NCI-H2107 (cell line): ENCODE results near the gene NPC1.

Experiments used
- DNase-seq: peaks from one replicate; lab custom pipeline; 2025; lab: John Stamatoyannopoulos, UW

Gene NPC1

DNA sequence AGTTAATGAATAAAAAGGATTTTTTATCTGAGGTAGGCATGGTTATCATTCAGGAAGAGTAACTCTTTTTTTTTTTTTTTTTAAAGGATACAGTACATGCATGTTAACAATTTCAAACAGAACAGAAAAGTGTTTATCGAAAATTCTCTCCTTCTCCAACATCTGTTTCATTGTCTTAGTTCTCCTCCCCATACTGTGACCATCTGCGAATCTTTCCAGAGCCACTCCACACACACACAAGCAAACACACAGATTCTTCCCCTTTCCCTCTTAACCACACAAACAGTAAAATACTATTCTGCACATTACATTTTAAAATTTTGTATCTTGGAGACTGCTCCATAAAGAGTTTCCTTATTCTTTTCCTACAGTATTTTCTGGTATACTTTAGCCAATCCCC is 38.0 kb downstream of the NPC1 start:
- DNase-seq: no peak

DNA sequence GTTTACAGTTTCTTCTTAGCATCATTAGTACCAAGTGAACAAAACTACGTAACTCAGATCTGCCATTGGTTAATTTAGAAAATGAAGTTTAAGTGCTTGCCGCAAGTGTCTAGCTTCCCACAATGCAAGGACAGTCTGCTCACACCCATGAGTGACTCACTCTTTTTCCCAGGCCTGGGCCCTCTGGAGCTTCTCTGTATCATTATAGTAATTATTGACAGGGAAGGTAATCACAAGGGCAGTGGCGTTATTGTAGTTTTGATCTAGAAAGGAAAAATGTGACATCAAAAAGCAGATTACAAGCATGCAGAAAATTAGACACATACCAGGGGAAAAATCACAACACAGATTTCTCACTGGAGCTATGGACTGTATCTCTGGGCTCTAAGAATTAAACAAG is 38.5 kb downstream of the NPC1 start:
- no peak for DNase-seq

DNA sequence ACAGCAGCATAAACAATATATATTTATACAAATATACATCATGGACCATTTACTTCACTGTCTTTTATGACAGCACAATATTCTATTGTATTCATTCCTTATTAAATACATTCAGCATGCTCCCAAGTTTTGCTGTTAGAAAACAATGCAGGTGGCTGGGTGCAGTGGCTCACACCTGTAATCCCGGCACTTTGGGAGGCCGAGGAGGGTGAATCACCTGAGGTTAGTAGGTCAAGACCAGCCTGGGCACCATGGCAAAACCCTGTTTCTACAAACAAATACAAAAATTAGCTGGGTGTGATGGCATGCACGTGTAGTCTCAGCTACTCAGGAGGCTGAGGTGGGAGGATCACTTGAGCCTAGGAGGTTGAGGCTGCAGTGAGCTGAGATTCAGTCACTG is 39.0 kb downstream of the NPC1 start:
- no peak for DNase-seq

DNA sequence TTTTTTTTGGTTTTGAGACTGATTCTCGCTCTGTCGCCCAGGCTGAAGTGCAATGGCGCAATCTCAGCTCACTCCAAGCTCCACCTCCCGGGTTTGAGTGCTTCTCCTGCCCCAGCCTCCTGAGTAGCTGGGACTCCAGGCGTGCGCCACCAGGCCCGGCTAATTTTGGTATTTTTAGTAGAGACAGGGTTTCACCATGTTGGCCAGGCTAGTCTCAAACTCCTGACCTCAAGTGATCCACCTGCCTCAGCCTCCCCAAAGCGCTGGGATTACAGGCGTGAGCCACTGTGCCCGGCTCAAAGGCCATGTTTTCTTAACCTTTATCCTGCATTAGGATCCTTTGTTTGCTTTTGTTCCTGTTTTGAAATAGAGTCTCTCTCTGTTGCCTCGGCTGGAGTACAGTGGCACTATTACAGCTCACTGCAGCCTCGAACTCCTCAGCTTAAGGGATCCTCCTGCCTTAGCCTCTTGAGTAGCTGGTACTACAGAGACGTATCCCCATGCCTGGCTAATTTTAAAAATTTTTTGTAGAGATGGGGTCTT is 41.0 kb downstream of the NPC1 start:
- DNase-seq: no peak

DNA sequence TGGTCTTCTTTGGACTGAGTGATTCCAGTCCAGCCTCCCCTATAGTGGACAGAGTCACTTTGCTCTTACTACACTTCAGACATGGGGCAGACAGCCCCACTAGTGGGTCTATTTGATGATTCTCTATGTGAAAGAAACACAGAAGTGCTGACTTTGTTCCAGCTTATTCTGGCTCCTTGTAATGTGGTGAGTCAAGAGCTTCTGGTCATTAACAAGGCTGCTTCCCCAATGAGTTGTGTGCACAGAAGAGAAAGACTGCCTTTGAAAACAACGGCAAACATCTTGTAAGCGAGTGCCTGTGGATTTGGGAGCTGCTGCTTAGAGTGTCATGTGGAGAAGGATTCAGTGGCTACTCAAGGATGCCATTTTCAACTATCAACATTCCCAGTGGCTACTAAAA is 43.8 kb downstream of the NPC1 start:
- no peak for DNase-seq

DNA sequence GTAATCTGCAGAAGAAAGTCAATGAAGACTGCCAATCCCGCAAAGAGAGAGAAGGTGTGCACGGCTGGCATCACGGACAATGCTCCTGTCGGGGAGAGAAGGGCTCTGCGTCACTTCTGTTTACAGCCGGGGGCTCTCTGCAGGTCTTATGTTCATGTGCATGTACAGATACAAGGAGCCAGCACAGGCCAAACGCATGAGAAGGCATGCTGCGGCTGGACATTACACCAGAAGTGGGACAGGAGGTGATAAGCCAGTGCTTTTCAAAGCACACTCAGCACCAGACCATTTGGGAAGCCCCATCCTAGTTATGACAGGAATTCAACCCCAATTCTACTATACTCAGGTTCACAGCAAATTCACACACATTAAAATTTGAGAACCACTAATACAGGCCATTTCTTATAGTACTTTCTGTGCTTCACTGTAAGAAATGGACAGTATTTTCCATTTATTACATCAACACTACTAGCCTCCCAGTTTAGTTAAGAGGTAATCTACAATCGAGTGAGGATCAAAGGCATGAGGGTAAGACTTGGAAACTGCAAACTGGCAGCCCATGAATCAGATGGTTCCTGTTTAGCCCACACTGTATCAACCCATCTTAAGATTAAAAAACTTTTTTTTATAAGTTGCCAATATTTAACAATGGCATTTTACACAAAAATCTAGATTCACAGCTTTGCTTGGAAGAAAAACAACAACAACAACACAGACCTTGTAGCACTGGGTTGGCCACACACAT is 44.8 kb downstream of the NPC1 start:
- DNase-seq: no peak

DNA sequence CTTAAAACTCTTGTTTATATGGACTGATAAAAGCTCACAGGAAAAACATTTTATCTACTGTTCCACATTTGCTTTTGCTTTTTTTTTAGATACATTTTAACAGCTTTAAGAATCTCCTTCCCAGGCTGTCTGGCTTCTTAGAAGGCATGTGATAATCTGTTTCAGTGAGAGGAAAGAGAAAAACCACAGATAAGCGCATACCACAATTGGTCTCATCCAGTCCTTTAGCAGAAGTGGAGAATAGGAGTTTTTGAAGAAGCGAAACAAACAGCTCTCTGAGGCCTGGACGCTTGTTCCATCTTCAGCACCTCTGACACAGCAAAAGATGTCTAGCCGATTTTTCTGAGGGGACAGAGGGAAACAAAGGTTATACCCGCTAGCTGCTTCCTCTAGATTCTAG is 45.4 kb downstream of the NPC1 start:
- no peak for DNase-seq

DNA sequence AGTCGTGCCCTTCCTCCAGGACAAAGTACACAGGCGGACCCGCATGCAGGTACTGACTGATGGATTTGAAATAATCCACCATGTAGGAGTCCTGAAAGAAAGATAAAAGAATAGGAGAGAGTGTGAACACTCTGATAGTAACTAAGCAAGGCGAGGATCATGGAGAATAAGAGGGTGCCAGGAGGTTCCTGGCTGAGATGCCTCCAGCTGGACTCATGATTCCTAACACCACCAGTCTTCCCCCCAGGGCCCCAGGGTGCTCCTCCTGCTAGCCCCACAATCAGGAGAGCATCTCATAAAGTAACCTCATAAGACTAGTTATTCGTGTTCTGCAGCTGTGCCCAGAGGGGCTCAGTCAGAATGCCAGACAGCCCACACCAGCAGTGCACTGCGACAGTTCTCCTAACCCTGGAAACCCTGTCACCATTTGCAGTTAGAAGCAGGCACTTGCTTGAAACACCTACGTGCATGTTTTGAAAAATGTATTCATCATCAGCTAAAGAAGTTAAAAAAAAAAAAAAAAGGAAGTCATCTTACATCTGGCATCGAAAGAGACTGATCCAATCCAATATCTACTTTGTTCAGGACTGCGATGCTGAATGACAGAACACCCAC is 46.3 kb downstream of the NPC1 start:
- no peak for DNase-seq

DNA sequence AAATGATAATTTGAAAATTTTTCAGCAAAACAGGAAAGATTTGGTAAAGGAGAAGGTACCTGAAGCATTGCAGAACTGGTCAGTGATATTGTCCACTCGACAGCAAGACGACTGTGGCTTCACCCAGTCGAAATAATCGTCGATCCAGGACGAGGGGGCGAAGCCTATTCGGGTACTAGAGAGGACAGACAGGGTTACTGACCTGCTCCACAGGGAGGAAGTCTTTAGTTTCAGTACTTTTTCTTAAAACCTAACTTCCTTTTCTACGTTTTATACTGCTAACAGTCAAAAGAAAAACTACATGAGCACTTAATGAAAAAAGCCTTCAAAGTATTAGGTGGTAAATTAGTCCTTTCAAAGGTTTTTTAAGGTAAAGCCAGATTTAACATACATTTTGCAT is 47.0 kb downstream of the NPC1 start:
- DNase-seq: no peak

DNA sequence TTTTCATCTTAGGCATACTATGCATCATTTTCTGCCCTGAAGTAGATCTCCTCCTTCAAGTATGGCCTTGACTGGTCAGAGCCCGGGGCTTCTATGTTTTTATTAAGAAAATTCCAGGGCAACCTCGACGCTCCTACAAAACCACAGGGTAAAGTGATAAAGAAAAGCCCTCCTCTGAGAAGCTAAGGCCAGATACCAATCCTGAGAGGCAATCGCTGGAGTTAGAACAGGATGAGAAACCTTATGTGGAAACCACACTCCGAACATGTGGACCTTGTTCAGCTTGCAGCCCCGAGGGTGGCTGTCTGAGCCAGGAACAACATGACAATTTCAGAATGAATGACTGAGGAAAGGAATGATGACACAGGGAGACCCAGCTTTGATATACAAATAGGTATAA is 47.4 kb downstream of the NPC1 start:
- no peak for DNase-seq

DNA sequence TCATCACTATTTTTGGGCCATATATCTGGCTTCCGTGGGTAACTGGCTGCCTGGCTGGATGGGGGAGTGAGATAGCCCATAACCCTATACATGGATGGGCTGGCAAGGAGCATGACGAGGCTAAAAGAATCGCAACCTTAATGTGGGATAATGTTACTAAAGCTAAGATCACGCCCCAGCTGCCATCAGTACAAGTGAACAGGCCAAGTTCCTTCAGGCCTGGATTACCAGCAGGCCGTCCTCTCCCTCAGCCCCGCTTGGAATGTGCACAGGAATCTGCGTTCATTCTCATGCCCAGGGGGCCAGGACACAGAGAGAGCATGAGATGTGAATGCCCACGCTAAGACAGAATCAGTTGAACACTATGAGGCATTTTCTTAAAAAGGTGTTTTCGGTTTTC is 48.3 kb downstream of the NPC1 start:
- no peak for DNase-seq

DNA sequence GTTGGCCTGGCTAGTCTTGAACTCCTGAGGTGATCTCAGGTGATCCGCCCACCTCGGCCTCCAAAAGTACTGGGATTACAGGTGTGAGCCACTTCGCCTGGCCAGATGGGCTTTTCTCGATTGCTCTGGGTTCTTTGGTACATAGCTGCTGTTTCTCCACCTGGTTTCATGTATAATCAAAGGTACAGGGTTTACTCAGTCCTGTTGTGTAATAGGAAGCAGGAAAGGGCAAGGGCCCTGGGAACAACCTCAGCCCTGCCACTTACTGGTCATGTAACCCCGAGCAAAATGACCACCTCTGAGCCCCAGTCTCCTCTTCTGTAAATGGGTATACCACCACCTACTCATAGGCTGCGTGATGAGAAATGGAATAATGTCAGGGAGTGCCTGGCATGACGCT is 49.0 kb downstream of the NPC1 start:
- no peak for DNase-seq

DNA sequence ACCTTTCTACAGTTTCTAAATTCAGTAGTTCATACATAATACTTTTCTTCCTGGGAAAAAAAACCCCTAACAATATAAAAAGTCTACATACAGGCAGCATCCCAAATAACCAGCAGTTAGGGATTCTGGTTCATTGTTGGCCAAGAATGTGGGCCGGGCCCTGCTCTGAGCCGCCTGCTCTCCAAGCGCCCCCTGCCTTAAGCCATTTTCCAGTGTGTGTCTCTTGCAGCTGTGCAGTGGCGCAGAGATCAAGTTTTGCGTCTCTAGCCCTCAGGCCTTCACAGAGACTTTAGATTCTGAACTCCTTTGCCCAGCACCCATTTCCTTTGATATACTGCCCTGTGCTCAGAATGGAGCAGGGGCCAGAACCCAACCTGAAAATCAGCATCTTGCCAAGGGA is 50.1 kb downstream of the NPC1 start:
- no peak for DNase-seq

DNA sequence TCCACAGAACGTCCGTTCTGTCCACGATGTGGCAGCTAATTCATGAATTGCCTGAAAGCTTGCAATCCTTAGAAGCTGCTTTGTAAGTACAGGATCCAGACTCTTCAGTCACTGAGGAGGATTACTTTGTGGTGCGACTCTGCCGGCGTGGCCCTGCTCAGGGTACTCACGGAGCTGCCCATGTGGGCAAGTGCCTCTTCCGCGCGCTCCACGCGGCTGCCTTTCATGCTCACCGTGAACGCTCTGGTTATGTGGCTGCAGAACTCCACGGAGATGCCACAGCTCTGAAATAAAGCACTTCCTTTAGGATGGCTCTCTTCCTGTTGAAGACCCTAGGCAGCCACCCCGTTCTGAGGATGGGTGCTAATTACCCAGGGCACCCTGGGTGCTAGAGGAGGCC is 52.0 kb downstream of the NPC1 start:
- no peak for DNase-seq

DNA sequence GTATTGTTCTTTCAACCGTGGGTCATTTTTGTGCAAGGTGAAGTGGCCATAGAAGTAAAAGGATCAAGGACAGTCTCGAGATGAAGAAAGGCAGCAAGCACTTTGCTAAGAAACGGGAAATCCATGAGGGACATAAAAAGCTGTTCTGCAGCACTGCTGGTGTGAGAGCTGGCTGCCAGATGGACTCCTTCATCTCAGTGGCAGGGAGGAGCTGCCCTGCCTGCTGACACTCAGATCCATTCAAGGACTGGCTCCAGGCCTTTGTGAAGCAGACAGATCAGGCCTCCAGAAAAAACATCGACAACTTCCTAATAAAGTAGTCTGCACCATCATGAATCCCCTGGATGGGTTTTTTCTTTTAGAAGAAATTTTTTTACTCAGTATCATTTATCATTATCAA is 53.5 kb downstream of the NPC1 start:
- no peak for DNase-seq

DNA sequence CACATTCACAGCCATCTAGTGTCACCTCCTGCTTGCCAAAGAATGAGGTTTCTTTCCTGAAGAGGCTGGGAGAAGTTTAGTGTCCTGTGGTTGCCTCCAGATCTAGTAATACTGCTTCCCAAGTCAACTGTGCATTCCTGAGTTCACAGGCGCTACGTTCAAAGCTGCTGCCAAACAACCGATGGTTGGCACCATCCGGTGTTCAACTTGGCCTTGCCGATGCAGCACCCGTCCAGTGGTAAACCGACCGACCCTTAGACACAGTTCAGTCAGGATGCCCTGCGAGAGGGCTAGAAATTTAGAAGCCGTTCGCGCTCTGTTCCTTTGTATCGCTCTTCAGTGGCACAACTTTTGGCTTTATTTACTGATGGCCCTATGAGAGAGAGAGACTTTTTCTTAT is 54.4 kb downstream of the NPC1 start:
- no peak for DNase-seq

DNA sequence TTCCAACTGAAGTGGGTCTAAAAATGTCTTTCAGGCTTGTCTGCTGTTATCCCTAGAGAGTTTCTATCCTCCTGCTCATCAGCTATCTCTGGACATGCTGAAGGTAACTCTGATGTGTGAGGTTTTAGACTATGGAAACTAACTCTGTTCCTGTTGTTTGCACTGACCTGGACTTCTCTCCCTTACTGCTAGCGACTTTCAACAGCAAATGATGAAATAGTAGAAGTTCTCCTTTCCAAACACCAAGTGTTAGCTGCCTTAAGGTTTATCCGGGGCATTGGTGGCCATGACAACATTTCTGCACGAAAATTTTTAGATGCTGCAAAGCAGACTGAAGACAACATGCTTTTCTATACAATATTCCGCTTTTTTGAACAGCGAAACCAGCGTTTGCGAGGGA is 56.1 kb downstream of the NPC1 start:
- DNase-seq: no peak

DNA sequence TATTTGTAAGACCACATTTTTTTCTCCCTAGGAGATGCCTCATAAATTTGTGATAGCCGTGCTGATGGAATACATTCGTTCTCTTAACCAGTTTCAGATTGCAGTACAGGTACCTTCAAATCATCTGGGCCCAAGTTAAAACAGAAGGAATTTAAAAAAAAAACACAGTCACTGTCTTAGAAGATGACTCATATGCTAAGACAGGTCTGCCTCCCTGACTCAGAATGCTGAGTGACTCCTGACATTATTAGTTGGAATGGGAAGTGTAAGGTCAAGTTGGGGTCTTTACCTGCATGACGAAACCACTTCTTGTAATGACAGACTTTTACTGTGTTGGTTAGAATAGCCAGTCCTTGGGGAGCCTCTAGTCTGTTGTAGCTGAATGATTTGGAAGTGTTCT is 56.7 kb downstream of the NPC1 start:
- no peak for DNase-seq

DNA sequence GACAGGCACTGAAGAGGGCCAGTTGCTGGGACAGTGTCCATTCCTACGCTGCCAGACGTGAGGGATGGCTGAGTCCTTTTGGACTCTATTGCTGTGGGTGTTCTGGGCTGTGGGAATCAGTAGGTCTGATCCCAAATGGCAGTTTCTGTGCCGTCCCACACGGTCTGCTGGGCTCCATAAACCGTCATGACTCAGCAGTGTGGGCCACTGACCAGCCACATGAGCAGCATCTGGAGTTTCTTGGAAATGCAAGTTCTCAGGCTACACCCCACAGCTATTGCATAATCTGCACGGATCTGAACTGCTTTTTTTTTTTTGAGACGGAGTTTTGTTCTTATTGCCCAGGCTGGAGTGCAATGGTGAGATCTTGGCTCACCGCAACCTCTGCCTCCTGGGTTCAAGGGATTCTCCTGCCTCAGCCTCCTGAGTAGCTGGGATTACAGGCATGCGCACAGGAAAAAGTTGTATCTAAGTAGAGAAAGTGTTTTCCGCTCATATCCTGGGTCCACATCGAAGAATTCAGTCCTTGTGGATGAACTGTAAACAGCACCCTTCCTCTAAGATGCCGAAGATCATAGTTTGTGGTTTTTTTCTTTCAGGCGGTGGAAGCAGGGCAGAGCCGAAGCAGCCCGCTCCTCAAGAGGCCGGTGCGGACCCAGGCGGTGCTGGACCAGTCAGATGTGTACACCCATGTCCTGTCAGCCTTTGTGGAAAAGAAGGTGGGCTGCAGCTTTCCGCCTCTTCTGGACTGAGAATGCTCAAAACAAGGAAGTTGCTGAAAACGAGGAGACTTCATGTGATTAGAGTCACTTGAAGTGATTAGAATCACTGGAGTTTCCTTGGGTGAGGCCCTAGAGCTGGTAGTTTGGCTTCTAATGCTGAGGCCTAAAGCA is 57.5 kb downstream of the NPC1 start:
- no peak for DNase-seq

DNA sequence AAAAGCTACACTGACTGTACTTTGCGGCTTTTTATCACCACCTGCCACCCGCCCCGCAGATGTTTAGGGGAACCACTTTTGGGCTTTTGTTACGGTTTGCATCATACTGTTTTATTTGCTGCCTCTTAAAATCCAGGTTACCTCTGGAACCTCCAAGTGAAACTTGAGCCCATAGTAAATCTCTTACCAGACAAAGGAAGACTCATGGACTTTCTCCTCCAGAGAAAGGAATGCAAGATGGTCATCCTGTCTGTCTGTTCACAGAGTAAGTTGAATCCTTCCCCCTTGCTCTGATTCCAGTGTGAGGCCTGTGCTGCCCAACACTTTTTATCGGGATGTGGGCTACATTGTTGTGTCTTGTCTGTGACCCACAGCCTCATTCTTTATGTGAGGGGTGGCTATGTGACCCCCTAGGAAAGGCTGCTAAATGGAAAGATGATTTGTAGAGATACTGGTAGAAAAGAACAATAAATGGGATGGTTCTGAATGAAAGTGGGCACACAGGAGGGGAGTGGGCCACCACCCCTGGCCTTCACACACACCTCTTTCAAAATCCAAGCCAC is 59.7 kb downstream of the NPC1 start:
- DNase-seq: no peak

DNA sequence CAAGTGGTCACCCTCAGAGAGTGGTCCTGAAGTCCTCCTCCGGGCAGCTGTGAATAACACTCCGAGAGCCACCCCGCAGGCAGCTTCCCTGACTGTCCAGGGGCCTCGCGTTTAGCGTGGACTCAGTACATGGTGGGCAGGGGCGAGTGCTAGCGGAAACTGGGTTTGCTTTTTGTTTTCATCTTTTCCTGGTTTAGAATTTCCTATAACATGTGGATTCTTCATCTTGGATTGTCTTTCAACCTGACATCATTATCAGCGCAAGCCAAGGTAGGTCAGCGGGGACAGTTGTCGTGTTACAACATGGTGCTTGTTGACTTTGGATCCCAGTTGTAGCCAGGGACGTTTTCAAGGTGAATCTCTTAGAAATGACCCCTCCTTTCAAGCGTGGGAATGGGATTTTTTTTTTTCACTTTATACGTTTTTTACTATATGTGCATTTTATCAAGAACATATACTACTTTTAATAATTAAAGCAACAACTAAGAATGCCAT is 62.0 kb downstream of the NPC1 start:
- no peak for DNase-seq

DNA sequence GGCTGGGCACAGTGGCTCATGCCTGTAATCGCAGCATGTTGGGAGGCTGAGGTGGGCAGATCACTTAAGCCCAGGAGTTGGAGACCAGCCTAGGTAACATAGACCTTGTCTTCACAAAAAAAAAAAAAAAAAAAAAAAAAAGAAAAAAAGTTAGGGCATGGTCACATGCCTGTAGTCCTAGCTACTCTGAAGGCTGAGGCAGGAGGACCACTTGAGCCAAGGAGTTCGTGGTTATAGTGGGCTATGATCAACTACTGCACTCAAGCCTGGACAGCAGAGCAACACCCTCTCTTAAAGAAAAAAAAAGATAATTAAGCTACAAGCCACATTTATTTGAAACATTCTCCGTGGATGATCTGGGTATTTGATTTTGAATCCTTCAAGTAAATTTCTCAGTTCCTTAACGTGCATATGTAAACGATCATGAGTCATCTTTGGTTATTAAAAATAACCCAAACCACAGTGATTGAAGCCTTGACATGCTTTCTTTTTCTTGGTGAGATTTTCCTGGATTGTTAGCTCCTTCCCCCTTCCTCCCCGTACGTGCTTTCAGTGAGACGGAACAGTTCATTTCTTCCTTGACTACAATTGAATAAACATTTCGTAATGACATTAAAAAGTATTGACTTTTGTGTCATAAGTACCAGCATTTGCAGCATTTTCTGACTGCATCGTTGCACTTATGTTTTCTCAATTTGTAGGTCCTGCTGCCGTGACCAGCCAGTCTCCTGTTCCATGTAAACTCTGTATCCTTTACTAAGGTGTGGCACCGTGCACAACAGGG is 62.7 kb downstream of the NPC1 start:
- DNase-seq: no peak
